ENCODE data around the gene CRYBG3. TPM values are rescaled to one million over a fixed set of nuclear protein-coding genes. Genes with fewer than 3 reads are reported as not detected.

Gene CRYBG3
- total RNA-seq, 1 donor from 2014 or later, result 22.6 TPM

DNA sequence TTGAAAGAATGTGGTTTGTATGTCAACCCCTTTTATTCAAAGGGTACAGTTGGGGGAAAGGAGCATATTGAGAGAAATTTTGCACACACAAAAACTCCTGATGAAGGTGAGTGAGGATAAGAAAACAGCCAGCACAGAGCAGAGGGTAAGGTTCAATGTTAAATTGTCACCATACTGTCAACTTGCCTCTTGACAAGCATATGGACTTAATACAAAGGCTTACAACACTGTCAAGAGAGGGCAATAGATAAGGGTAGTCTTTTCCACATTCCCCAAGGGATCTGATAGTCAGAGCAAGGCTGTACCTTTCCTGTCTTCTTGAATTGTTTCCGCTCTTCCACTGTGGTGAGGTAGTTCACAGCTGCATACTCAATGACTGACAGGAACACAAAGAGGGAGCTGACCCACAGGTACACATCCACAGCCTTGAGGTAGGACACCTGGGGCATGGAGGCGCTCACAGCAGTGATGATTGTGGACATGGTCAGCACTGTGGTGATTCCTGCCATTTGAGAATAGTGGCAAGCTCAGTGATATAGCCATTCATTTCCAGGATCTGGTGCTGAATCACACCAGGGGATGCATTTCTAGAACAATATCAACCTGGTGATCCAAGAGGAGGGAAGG is 170.8 kb downstream of the CRYBG3 start:
- H3K4me1 ChIP-seq, result no peaks in the 10 kb centered on the region
- no peak overlapping the region for H3K27ac ChIP-seq
- no peaks in the 10 kb centered on the region for H3K27me3 ChIP-seq
- no peak overlapping the region for H3K4me3 ChIP-seq
- H3K36me3 ChIP-seq, result no peaks in the 10 kb centered on the region
- no peaks in the 10 kb centered on the region for H3K9me3 ChIP-seq
- DNase-seq (ENCODE audit: extremely low spot score in 2 of 2), result no peak
- intact Hi-C loops (cut with DNase I), result no loop called here
- no peak for TF ChIP-seq POLR2AphosphoS5 (IDR thresholded peaks at IDR 0.05; ENCODE audit: insufficient read depth in 1 of 2, low read depth in 1 of 2)
- no peak for TF ChIP-seq CTCF (IDR thresholded peaks at IDR 0.05)
- no peak for TF ChIP-seq POLR2A (IDR thresholded peaks at IDR 0.05)

DNA sequence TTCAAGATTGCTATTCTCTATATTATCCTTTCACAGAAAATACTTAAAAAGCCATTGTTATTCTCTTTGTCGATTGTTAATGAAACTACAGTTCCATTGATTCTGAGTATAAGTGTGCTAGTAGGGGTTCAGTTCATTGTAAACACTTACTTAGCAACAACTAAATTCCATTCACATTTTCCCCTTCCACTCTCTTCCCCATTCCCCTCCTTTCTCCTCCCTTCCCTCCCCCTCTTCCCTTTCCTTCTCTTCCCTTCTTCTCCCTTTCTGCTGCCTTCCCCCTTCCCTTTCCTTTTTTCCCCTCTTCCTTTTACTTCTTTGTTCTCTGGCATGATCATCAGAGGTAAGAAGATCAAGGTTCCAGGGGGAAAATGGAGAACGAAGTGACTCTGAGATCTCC is 171.7 kb downstream of the CRYBG3 start:
- H3K27me3 ChIP-seq, result no peaks in the 10 kb centered on the region
- intact Hi-C loops (cut with DNase I), result no loop called here
- no peaks in the 10 kb centered on the region for H3K36me3 ChIP-seq
- no peaks in the 10 kb centered on the region for H3K4me1 ChIP-seq
- no peak overlapping the region for H3K4me3 ChIP-seq
- no peak for TF ChIP-seq CTCF (IDR thresholded peaks at IDR 0.05)
- no peak overlapping the region for H3K27ac ChIP-seq
- DNase-seq (ENCODE audit: extremely low spot score in 2 of 2), result no peak
- no peaks in the 10 kb centered on the region for H3K9me3 ChIP-seq

GRCh38 chr3:97994328-97994945 is 172.6 kb downstream of the CRYBG3 start:
- H3K9me3 ChIP-seq, result no peaks in the 10 kb centered on the region
- no peaks in the 10 kb centered on the region for H3K27me3 ChIP-seq
- no peak overlapping the region for H3K4me3 ChIP-seq
- TF ChIP-seq POLR2AphosphoS5 (IDR thresholded peaks at IDR 0.05; ENCODE audit: insufficient read depth in 1 of 2, low read depth in 1 of 2) (no peak), POLR2A (IDR thresholded peaks at IDR 0.05) (no peak), CTCF (IDR thresholded peaks at IDR 0.05) (no peak)
- no peak for DNase-seq (ENCODE audit: extremely low spot score in 2 of 2)
- no peaks in the 10 kb centered on the region for H3K4me1 ChIP-seq
- no peaks in the 10 kb centered on the region for H3K36me3 ChIP-seq
- intact Hi-C loops (cut with DNase I), result no loop called here
- H3K27ac ChIP-seq, result no peak overlapping the region

Other genes starting within 250 kb of the CRYBG3 start
- gene ARL6, start 57.3 kb upstream of the CRYBG3 start, total RNA-seq, result 15.7 TPM
- gene RIOX2, start 150.4 kb downstream of the CRYBG3 start, total RNA-seq, result 33.4 TPM
- not detected for gene GABRR3, start 213.3 kb downstream of the CRYBG3 start, total RNA-seq

Measured in vagina (tissue), 2 donors.